Breast epithelium (tissue), 4 donors: ENCODE data around the gene CHST9. TPM values are rescaled to one million over a fixed set of nuclear protein-coding genes. Genes with fewer than 3 reads are reported as not detected.

Source experiments
- DNase-seq, 2 donors: peaks; one replicate each; pipeline ENCODE4 v3.0.0-alpha.2; 2019; ENCODE audit warnings: low spot score in 2 of 2
- H3K27ac ChIP-seq, 2 donors: fragments of 200-600 bp; sonication (generic) in 1 of 2; one replicate each; pipeline ENCODE4 v1.5.1; 2016 to 2019; ENCODE audit warnings: mild to moderate bottlenecking in 1 of 2
- H3K27me3 ChIP-seq, 2 donors: fragments of 200-600 bp; sonication (generic) in 1 of 2; one replicate each; pipeline versions ENCODE4 v1.5.1 to v1.6.0; 2017 to 2019; ENCODE audit warnings: control low read depth in 1 of 2, mild to moderate bottlenecking in 1 of 2
- H3K36me3 ChIP-seq: fragments of 200-600 bp; one replicate; pipeline ENCODE4 v1.5.1; 2019
- H3K4me1 ChIP-seq, 2 donors: fragments of 200-600 bp; sonication (generic); one replicate each; pipeline ENCODE4 v1.5.1; 2016 to 2019; ENCODE audit warnings: control low read depth in 1 of 2
- H3K4me3 ChIP-seq, 3 donors: fragments of 200-600 bp; sonication (generic); 1 replicate in 2 of 3; 2 replicates in 1 of 3; pipeline ENCODE4 v1.5.1; 2016 to 2019; ENCODE audit warnings: mild to moderate bottlenecking in 3 of 3, moderate library complexity in 2 of 3
- H3K9me3 ChIP-seq, 2 donors: fragments of 200-600 bp; sonication (generic) in 1 of 2; one replicate each; pipeline ENCODE4 v1.5.1; 2016 to 2019; ENCODE audit warnings: control low read depth in 1 of 2
- POLR2A ChIP-seq: fragments of 450-650 bp; IDR thresholded peaks from one replicate; pipeline ENCODE4 v1.6.1; 2016; ENCODE audit warnings: antibody characterized with exemption, mild to moderate bottlenecking, moderate library complexity
- POLR2AphosphoS5 ChIP-seq, 3 donors: sonication (generic); formaldehyde crosslinking; IDR thresholded peaks; one replicate each; pipeline ENCODE4 v1.6.1; 2017; ENCODE audit warnings: antibody characterized with exemption in 3 of 3
- intact Hi-C: fragments of 100-400 bp; cut with DNase I; formaldehyde crosslinking; loops from one replicate; pipeline ENCODE4 v1.15.1; 2023; ENCODE audit warnings: low total_unique reads
- total RNA-seq, 3 donors: library from RNA; depleted of rRNA; stranded (reverse); fragments of >200 nt; gene quantifications; one replicate each; pipeline ENCODE4 v1.1.0, GENCODE V29; 2016
- TF ChIP-seq, protein P1 (sequence below), 3 donors: fragments of 450-650 bp; IDR thresholded peaks; one replicate each; pipeline ENCODE4 v1.5.1; 2016 to 2017; ENCODE audit warnings: antibody characterized with exemption in 3 of 3, mild to moderate bottlenecking in 3 of 3, moderate library complexity in 3 of 3

Gene CHST9
- total RNA-seq, 3 donors from 2014 or later = 1.6 to 8.5 TPM; not detected in 1

DNA sequence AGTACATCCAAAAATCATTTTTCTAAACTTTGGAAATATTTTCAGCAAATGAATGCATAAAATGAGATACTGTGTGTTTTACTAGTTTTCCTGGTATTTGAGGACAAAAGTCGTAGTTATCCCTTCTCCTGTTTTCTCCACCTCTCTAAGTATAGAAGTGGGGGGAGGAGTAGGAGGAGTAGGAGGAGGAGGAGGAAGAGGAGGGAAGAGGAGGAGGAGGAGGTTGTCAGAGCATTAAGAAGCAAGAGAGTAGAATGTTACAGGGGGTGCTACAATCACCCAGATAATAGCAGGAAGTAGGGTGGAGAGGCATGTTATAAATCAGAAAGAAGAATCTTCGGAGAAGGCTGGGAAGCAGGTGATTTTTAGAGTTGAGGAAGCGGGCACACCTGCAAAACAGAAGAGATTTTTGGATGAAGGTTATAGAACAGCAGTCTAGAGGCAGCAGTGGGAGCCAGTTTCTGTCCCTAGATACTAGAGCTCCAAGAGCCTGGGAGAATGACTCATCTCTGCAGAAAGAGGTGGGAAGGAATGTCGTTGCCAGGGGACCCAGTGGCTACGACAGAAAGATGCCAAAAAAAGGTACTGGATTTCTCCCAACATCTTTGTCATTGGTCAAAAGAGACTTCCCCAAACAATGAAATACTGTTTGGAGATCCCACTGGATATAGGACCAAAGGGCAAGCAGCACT is 275.4 kb downstream of the CHST9 start:
- intact Hi-C loops = loop anchor here (5.0 kb wide), 1 partner anchor 1152 kb away; no protein-coding TSS in a partner anchor

DNA sequence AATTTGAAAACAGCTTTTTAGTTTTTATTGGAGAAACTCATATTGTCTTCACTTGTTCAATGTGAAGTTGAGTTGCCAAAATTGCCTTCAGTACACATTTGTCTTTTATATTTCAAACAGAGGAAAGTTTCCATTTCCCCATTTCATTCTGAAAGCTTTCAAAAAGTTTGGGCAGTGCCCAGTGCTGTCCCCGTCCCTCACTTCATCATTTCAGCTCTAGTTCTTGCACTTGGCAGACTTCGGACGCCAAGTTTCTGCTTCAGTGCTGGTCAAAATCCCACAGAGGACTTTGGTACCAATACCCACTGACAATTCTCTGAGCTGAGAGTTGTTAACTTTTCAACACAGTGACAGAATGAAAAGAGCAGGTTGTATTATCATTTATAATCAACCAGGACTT is 276.2 kb downstream of the CHST9 start:
- no peak overlapping the region for H3K4me3 ChIP-seq
- no peak for DNase-seq
- H3K4me1 ChIP-seq = no peaks in the 10 kb centered on the region
- no peaks in the 10 kb centered on the region for H3K9me3 ChIP-seq
- H3K27ac ChIP-seq = no peak overlapping the region
- TF ChIP-seq POLR2A = no peak
- TF ChIP-seq, protein P1, sequence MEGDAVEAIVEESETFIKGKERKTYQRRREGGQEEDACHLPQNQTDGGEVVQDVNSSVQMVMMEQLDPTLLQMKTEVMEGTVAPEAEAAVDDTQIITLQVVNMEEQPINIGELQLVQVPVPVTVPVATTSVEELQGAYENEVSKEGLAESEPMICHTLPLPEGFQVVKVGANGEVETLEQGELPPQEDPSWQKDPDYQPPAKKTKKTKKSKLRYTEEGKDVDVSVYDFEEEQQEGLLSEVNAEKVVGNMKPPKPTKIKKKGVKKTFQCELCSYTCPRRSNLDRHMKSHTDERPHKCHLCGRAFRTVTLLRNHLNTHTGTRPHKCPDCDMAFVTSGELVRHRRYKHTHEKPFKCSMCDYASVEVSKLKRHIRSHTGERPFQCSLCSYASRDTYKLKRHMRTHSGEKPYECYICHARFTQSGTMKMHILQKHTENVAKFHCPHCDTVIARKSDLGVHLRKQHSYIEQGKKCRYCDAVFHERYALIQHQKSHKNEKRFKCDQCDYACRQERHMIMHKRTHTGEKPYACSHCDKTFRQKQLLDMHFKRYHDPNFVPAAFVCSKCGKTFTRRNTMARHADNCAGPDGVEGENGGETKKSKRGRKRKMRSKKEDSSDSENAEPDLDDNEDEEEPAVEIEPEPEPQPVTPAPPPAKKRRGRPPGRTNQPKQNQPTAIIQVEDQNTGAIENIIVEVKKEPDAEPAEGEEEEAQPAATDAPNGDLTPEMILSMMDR (IDR thresholded peaks at IDR 0.05) = no peak
- no peak for TF ChIP-seq POLR2AphosphoS5 (IDR thresholded peaks at IDR 0.05)
- intact Hi-C loops = no loop called here
- no peaks in the 10 kb centered on the region for H3K36me3 ChIP-seq
- H3K27me3 ChIP-seq = no peaks in the 10 kb centered on the region

More for the DNA sequence above, 275.4 kb downstream of the CHST9 start:
- Histone ChIP-seq H3K4me3 (no peak overlapping the region), H3K36me3 (no peaks in the 10 kb centered on the region), H3K9me3 (no peaks in the 10 kb centered on the region), H3K4me1 (no peaks in the 10 kb centered on the region), H3K27ac (no peak overlapping the region), H3K27me3 (no peaks in the 10 kb centered on the region)
- peak in 1 of 2 donors; percentile 53 for DNase-seq
- TF ChIP-seq, protein P1 (IDR thresholded peaks at IDR 0.05) = no peak
- TF ChIP-seq POLR2AphosphoS5 (IDR thresholded peaks at IDR 0.05) = no peak
- no peak for TF ChIP-seq POLR2A

DNA sequence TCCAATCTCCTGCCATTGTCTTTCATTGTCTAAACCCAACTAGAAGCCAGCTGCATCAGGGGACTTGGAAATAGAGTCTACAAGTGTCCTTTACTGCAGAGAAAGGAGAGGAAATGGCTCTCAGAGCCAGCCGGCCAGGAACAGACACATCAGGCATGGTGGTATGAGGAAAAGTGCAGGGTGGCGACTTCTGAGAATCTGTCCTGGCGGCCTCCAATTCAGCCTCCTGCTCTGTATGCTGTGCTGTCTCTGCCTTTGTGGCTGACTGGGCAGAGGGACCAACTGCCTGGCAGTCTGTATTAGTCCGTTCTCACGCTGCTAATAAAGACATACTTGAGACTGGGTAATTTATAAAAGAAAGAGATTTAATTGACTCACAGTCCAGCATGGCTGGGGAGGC is 282.8 kb downstream of the CHST9 start:
- DNase-seq = no peak
- Histone ChIP-seq H3K4me3 (no peak overlapping the region), H3K27ac (no peak overlapping the region), H3K27me3 (no peaks in the 10 kb centered on the region), H3K9me3 (peaks cover 0 to 4% of the 10 kb centered on the region in 2 donors), H3K36me3 (no peaks in the 10 kb centered on the region), H3K4me1 (no peaks in the 10 kb centered on the region)
- intact Hi-C loops = no loop called here
- TF ChIP-seq POLR2AphosphoS5 (IDR thresholded peaks at IDR 0.05) = no peak
- TF ChIP-seq POLR2A = no peak
- TF ChIP-seq, protein P1 (IDR thresholded peaks at IDR 0.05) = no peak

DNA sequence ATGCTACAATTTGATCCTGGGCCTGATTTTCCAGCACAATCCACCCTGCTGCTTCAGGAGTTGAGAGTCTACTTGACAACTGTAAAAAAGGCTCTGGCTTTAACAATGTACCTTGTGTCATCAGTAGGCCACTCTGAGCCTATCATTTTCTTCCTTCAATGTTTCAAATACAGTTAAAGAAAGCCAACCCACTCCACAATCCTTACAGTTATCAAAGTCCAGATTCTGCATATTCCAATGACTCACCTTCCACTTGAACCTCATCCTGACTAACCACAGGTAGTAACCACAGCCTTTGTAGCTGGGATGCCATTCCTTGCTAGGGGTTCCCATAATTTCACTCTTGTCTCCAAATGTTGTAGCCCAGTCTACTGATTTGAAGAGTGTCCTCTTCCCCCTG is 284.1 kb downstream of the CHST9 start:
- Histone ChIP-seq H3K9me3 (peaks cover 0 to 4% of the 10 kb centered on the region in 2 donors), H3K27me3 (no peaks in the 10 kb centered on the region), H3K4me3 (no peak overlapping the region), H3K4me1 (no peaks in the 10 kb centered on the region), H3K36me3 (no peaks in the 10 kb centered on the region), H3K27ac (no peak overlapping the region)
- TF ChIP-seq POLR2A (no peak), POLR2AphosphoS5 (IDR thresholded peaks at IDR 0.05) (no peak)
- TF ChIP-seq, protein P1 (IDR thresholded peaks at IDR 0.05) = no peak
- DNase-seq = no peak
- intact Hi-C loops = no loop called here

DNA sequence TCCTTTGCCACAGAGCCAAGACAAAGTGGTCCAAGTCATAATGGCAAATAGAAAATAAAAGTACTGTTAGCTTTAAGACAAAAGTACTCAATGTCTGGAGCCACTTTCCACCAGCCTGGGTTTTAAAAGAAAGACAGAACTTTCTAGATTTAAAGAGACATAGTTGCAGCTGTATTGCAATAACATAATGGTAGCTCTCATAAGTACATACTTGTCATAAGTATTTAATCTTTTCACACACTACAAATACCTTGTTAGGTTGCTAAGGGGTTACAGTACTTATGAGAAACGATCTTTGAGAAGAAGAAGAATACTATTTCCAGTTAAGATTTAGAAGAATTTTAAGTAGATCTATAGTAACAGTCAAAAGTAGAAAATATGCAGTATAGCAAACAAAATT is 290.7 kb downstream of the CHST9 start:
- no peak for DNase-seq
- Histone ChIP-seq H3K4me3 (no peak overlapping the region), H3K9me3 (no peaks in the 10 kb centered on the region), H3K36me3 (no peaks in the 10 kb centered on the region), H3K27ac (no peak overlapping the region), H3K27me3 (no peaks in the 10 kb centered on the region), H3K4me1 (no peaks in the 10 kb centered on the region)
- TF ChIP-seq, protein P1 (IDR thresholded peaks at IDR 0.05) = no peak
- TF ChIP-seq POLR2A = no peak
- TF ChIP-seq POLR2AphosphoS5 (IDR thresholded peaks at IDR 0.05) = no peak
- intact Hi-C loops = no loop called here
